NCI-H510A (cell line): ENCODE results near the gene TM2D1.
"Not testable (repeated sequence)": the region's sequence is repeated elsewhere in the genome, so short reads cannot be mapped to it uniquely, and the experiment has no call there.

Experiments
- DNase-seq: peaks from one replicate; lab custom pipeline; 2025; lab: John Stamatoyannopoulos, UW

TM2D1 gene

DNA sequence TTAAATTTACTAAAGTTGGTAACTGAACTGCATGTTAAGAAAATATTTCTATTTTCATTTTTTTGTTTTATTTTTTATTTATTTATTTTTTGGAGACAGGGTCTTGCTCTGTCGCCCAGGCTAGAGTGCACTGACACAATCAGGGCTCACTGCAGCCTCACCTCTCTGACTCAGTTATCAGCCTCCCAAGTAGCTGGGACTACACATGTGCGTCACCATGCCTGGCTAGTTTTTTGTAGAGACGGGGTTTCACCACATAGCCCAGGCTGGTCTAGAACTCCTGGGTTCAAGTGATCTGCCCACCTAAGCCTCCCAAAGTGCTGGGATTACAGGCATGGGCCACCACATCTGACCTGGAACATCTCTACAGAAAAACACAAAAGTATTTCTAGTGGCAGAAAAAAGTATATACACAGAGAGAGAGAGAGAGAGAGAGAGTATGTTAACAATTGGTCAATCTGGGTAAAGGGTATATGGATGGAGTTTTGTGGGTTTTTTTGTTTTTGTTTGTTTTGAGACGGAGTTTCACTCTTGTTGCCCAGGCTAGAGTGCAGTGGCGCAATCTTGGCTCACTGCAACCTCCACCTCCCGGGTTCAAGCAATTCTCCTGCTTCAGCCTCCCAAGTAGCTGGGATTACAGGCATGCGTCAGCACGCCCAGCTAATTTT, 5.8 kb downstream of the TM2D1 start:
- not testable (repeated sequence) for DNase-seq

- no peak for DNase-seq
Measured at GRCh38 chr1:61711969-61712368, 13.0 kb downstream of the TM2D1 start.

DNA sequence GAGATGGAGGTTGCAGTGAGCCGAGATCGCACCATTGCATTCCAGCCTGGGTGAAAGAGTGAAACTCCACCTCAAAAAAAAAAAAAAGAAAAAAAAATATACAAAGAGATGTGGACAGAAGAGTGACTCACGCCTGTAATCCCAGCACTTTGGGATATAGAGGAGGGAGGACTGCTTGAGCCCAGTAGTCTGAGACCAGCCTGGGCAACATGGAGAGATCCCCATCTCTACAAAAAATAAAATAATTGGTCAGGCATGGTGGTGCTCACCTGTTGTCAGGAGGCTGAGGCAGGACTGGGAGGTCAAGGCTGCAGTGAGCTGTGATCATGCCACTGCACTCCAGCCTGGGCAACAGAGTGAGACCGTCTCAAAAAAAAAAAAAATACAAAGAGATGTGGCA, 13.7 kb downstream of the TM2D1 start:
- not testable (repeated sequence) for DNase-seq

DNA sequence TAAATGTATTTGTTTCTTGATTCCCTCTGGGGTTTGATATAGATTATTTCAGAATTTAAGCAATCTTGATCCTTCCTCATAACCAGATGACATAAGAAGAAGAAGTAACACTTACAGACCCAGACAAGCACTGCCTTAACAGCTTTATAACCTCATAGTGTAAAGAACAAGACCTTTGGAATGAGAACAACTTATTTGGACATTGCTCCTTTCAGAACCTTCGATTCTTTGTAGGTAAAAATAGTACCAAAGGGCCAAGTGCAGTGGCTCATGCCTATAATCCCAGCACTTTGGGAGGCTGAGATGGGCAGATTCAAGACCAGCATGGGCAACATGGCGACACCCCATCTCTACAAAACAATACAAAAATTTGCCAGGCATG, 15.0 kb downstream of the TM2D1 start:
- DNase-seq = no peak

DNA sequence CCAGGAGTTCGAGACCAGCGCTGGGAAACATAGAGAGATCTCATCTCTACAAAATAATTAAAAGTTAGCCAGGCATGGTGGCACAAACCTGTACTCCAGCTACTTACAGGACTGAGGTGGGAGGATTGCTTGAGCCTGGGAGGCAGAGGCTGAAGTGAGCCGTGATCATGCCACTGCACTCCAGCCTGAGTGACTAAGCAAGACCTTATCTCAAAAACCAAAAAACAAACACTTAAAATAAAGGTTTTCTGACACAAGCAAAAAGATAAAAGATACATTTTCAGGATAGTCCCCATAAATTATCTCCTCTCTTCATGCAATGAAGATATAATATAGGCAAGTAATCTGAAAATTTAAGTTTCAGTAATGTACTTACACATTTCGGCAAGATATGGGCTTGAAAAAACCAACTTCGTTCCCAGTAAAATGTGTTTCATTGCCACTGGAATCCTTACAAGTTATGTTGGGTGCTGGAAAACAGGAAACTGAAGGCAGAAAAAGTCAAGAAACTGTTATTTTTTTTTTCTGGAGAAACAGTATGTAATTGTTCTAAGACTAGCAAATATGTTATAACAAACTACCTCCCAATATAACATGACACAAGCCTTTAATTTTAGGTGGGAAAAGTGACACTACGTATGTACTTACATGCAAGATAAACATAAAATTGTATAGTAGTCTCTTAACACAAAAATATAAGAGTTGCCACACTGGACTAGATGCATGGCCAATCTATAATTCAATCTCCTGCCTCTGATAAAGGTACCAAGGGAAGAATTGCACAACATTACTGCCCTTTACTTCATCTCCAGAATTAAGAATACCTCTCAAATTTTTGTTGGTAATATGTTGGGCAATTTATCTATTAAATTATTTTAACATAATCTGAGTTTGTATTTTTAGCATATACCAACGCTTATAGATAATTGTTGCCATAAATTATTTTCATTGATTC, 15.7 kb downstream of the TM2D1 start:
- DNase-seq = no peak

DNA sequence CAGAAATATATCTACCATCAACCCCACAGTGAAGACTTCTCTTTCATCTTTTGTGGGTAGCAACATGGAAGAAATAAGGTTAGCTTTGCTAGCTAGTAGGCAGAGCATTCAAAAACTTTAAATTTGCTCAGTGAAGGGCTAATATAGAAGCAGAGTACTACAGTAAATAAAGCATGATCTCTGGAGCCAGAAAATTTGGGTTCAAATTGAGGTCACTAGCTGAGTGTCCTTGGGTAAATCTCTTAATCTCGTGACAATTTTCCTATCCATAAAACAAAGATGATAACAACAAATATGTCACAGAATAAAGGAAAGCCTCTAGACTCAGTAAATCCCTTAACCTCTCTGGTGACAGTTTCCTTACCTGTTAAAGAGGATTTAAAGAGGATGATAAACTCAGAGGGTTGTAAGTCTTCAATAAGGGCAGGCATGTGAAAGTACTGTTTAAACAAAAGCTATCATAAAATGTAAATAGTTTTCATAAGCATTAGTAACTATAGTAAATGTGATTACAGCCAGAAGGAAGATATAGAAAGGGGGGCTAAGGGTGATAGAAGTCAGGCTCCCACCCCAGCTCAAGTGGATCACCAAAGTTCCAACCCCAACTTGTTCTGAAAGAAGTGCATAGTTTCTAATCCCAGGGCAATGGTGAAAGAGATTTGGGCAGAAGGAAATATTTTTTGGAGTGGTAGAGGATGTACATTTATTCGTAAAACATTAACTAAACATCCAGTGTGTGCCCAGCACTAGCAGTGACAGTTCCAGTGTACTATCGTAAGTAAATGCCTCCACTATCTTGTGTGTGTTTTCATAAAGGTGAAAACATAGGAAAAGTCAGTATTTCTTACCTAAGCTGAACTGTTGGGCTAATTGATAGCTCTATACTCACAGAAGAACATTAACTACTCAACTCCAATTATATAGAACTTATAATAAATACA, 24.8 kb downstream of the TM2D1 start:
- no peak for DNase-seq

DNA sequence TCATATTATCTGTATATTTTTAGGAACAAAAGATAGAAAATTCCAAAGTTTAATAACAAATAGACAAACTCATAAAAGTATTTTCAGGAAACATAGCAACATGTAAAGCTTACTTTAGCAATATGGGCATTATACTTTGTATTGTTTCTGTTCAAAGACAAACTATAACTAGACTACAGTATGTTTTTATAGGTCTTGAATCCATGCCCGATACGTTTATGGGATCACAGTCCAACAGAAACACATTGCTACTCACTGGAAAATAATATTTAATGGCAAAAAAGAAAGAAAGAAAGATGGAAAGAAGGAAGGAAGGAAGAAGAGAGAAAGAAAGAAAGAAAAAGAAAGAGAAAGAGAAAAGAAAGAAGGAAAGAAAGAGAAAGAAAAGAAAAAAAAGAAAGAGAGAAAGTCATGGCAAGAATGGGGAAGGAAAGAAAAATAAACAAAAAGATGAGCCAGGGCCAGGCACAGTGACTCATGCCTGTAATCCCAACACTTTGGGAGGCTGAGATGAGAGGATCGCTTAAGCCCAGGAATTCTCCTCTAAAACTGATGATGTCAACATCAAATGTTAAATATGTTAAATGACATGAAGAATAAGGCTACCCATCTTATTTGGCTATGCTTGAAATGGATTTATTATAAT, 32.7 kb downstream of the TM2D1 start:
- DNase-seq = no peak

DNA sequence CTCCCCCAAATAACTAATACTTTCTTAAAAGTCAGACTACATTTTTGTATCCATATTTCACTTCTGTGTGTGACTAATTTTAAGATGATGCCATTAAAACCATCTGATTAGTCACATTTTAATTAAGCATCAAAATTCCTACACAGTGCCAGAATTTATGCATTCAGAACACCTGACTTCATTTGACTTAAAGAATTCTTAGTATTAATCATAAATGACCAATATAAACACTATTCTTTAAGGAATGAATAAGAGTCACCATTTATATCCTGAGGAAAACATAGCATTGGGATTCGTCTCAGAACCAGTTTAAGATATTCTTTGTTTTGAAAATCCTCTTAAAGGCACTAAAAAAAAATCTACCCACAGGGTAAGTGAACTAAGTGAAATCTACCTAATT, 37.0 kb downstream of the TM2D1 start:
- DNase-seq = no peak

DNA sequence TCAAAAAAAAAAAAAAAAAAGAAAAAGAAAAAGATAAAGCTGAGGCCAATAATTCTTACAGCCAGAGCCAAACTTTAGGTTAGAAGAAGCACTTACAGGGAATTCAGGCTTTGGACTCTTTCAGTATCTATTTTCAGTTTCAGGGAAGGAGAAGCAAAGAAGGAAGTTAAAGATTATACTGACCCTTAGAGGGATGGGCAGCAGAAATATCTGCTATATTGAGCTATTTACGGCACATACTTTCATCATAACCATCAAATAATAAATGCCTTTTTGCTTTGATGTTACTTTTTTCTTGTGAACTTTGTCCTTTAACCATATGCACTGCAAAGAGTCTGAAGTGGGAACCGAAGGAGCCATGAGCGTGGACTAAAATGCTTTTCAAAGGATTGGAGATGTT, 42.0 kb downstream of the TM2D1 start:
- DNase-seq = no peak

GRCh38 chr1:61680500-61680899, 44.4 kb downstream of the TM2D1 start:
- no peak for DNase-seq

- DNase-seq = not testable (repeated sequence)
Measured at GRCh38 chr1:61676881-61677280, 48.1 kb downstream of the TM2D1 start.

DNA sequence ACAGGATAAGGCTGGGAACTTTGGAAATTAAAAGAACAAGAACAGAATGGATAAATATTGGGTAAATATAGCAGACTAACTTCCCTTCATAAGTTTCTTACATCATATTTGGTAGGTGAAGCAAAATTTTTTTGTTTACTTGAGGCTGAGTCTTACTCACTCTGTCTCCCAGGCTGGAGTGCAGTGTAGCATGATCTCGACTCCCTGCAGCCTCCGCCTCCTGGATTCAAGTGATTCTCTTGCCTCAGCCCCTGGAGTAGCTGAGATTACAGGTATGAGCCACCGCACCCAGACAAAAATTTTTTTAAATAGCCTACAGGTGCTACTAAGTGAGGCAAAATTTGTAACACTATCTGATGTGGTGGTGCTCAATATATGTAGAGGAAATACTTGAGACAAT, 50.7 kb downstream of the TM2D1 start:
- DNase-seq = no peak

GRCh38 chr1:61672376-61672775, 52.6 kb downstream of the TM2D1 start:
- no peak for DNase-seq

GRCh38 chr1:61670445-61670844, 54.5 kb downstream of the TM2D1 start:
- DNase-seq = no peak

DNA sequence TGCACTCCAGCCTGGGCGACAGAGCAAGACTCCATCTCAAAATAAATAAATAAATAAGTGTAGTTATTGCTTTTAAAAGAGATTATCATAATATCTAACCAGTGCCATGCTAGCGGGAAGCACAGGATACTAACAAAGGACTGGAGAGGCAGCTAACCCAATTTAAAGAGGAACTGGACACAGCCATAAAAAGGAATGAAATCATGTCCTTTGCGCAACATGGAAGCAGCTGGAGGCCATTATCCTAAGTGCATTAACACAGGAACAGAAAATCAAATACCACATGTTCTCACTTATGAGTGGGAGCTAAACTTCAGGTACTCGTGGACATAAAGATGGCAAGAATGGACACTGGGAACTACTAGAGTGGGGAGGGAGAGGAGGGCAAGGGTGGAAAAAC, 54.9 kb downstream of the TM2D1 start:
- no peak for DNase-seq

- DNase-seq = no peak
Measured at GRCh38 chr1:61659061-61659460, 65.9 kb downstream of the TM2D1 start.

GRCh38 chr1:61655453-61655852, 69.5 kb downstream of the TM2D1 start:
- DNase-seq = no peak

DNA sequence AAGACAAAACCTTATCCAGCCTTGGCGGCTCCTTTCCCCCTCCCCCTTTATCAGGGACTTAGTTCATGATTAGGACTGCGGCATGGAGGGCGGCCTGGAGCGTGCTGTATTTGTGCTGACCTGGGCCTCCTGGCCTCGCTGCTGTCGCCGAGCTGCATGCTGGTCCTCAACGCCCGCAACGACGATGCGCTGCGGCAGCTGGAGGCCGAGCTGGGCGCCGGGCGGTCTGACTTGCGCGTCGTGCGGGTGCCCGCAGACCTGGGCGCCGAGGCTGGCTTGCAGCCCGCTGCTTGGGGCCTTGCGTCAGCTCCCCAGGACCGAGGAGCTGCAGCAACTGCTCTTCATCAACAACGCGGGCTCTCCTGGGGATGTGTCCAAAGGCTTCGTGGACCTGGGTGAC, 70.9 kb downstream of the TM2D1 start:
- DNase-seq = no peak

- no peak for DNase-seq
Measured at GRCh38 chr1:61648983-61649742, 75.8 kb downstream of the TM2D1 start.

DNA sequence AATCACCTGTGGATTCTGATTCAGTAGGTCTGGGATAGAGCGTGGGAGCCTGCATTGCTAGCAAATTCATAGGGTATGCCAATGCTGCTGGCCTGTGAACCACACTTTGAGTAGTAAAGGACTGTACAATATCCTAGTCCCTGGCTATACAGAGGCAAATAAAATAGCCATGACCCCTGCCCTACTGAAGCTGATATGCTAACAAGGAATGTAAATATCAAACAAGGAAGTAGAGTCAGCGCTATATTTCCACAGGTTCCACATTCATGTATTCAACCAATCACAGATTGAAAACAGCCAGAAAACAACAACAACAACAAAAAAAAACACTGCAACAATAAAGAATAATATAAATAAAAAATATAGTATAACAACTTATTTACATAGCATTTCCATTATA, 77.8 kb downstream of the TM2D1 start:
- DNase-seq = no peak

DNA sequence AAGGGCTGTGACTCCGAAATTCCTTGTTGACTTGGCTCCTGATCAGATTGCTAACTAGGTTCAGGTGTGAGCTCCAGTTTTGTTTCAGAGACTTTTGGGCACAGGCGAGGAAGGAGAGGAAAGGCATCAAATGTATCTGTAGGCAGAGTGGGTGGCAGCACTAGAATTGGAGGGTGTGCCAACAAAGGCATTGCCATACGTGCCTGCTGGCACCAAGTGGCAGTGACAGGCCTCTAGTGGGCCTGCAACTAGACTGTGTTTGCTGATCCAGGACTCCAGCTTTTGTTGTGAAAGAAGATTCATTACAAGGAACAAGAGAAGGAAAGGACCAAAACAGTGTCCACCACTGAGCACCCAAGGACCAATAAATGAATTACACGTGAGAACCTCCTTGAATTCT, 79.5 kb downstream of the TM2D1 start:
- DNase-seq = no peak
